ENCODE data around the gene TMEM126B. TPM values are rescaled to one million over a fixed set of nuclear protein-coding genes. Genes with fewer than 3 reads are reported as not detected.
A peak's percentile ranks its signal among the peaks of the same experiment; 100 is the strongest.
"Not testable (repeated sequence)": the region's sequence is repeated elsewhere in the genome, so short reads cannot be mapped to it uniquely, and the experiment has no call there.

The TMEM126B gene
- total and polyA plus RNA-seq, 3 experiments from 2014 or later: 48.3 to 58.1 (median 52.0) TPM

DNA sequence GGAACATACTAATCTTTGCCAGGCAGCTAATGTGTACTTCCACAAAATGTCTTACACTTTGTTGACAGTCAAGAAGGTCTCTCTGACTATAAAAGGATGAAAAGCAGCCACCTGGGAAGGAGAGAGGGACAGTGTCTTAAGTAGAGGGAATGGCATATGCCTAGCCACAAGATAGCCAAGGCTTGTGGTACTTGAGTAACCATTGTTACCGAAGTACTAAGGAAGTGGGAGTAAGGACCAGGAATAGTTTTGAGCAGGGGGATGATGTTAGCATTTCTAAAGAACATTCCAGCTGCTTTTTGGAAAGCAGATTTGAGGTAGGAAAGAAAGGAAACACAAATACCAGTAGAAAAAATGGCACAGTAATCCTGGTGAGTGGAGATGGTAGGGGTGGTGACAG, 22.7 kb downstream of the TMEM126B start:
- H3K27ac Mint-ChIP-seq: peak overlapping the region in 5 of 8 donors; percentile 1 to 83 (median 44)
- no peak for DNase-seq
- no peaks in the 10 kb centered on the region for H3K9me3 ChIP-seq (ENCODE audit: low read length)
- H3K4me1 Mint-ChIP-seq: peaks cover 29 to 59% (median 55%) of the 10 kb centered on the region in 3 donors
- H3K27me3 ChIP-seq (ENCODE audit: insufficient read depth, low read length, poor library complexity, severe bottlenecking): no peaks in the 10 kb centered on the region
- ChIA-PET POLR2A (interaction anchor here (0.6 kb wide), 3 partner anchors 22 to 204 kb away, joined by 3 read pairs; partner anchors contain the start of gene CCDC83), CTCF (no interaction called here)
- no peaks in the 10 kb centered on the region for H3K9me3 Mint-ChIP-seq
- H3K27me3 Mint-ChIP-seq: no peaks in the 10 kb centered on the region
- no peaks in the 10 kb centered on the region for H3K36me3 ChIP-seq (ENCODE audit: insufficient read depth, low read length)
- H3K4me1 ChIP-seq (ENCODE audit: insufficient read depth, low read length): peaks cover 21% of the 10 kb centered on the region
- H3K4me3 ChIP-seq (ENCODE audit: low read length): no peak overlapping the region
- no peak overlapping the region for H3K4me3 Mint-ChIP-seq
- peaks cover 0 to 37% (median 3%) of the 10 kb centered on the region in 3 donors for H3K36me3 Mint-ChIP-seq
- H3K27ac ChIP-seq (ENCODE audit: low read depth, low read length): no peak overlapping the region

DNA sequence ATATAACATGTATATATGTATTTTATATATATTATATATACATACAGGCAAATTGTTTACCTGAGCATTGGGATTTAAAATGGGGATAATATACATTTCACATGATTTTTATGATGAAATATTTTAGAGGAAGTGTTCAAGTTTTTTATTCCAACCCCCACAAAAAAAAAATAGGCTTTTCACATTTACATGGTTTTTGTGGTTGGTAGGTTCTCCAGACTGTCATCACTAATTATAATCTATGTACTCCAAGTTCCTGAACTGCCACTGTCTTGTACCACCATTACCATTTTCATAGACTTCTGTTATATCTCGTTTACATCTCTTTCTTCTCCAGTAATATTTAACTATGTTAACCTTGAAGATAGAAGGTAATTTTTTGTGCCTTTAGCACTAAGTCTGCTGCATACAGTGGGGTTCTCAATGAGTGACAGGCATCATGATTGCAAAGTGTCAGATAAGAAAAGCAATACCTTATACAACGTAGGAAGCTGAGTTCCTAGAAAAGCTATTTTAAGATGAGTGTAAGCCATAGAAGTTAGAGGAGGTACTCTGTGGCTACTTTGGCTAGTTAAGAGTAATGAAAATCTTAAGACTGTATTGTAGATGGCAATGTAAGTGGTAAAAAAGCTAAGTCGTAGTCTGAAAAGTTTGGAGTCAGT, 24.5 kb downstream of the TMEM126B start:
- H3K36me3 ChIP-seq (ENCODE audit: insufficient read depth, low read length): no peaks in the 10 kb centered on the region
- no peak overlapping the region for H3K4me3 ChIP-seq (ENCODE audit: low read length)
- Mint-ChIP-seq H3K4me3 (no peak overlapping the region), H3K27me3 (no peaks in the 10 kb centered on the region), H3K4me1 (peaks cover 30 to 60% (median 56%) of the 10 kb centered on the region in 3 donors), H3K27ac (peak overlapping the region in 4 of 8 donors; percentile 22 to 65 (median 62)), H3K9me3 (no peaks in the 10 kb centered on the region), H3K36me3 (peaks cover 0 to 48% (median 8%) of the 10 kb centered on the region in 3 donors)
- ChIA-PET POLR2A (interaction anchor here (1.6 kb wide), 1 partner anchor 11 kb away, joined by 6 read pairs; no protein-coding TSS in a partner anchor), CTCF (no interaction called here)
- DNase-seq: no peak
- peaks cover 13% of the 10 kb centered on the region for H3K4me1 ChIP-seq (ENCODE audit: insufficient read depth, low read length)
- no peaks in the 10 kb centered on the region for H3K27me3 ChIP-seq (ENCODE audit: insufficient read depth, low read length, poor library complexity, severe bottlenecking)
- no peak overlapping the region for H3K27ac ChIP-seq (ENCODE audit: low read depth, low read length)
- H3K9me3 ChIP-seq (ENCODE audit: low read length): no peaks in the 10 kb centered on the region

DNA sequence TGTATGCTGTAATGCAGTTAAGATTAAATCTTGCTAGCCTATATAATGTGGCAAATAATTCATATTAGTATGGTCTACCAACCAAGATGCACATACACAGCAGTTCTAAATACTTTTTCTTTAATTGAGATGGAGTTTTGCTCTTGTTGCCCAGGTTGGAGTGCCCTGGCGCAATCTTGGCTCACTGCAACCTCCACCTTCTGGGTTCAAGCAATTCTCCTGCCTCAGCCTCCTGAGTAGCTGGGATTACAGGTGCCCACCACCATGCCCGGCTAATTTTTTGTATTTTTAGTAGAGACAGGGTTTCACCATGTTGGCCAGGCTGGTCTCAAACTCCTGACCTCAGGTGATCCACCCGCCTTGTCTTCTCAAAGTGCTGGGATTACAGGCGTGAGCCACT, 25.9 kb downstream of the TMEM126B start:
- POLR2A ChIA-PET: not testable (repeated sequence)
- peaks cover 30 to 62% (median 59%) of the 10 kb centered on the region in 3 donors for H3K4me1 Mint-ChIP-seq

DNA sequence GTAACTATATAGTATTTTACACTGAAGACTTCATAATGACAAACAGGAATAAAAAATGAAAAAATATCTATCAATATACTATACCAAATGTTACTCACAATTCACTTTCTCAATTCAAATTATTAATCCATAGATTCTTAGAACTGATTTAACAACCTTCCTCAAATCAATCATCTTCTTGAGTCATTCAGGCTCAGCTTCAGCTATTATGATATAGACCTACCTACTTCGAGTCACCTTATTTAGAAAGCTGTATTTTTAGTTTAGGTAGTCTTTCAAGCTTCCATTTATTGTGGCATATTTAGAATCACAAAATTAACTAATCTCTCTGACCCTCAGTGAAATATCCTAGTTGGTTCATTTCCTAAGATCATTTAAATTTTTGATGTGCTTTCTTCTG, 28.4 kb downstream of the TMEM126B start:
- no peaks in the 10 kb centered on the region for H3K9me3 ChIP-seq (ENCODE audit: low read length)
- H3K36me3 Mint-ChIP-seq: peaks cover 0 to 72% (median 12%) of the 10 kb centered on the region in 3 donors
- no peaks in the 10 kb centered on the region for H3K9me3 Mint-ChIP-seq
- H3K27ac Mint-ChIP-seq: peak overlapping the region in 4 of 8 donors; percentile 7 to 73 (median 50)
- ChIA-PET CTCF (no interaction called here), POLR2A (interaction anchor here (1.2 kb wide), 1 partner anchor 9 kb away, joined by 3 read pairs; the partner anchor contains the start of gene TMEM126A)
- no peak overlapping the region for H3K4me3 ChIP-seq (ENCODE audit: low read length)
- H3K4me1 ChIP-seq (ENCODE audit: insufficient read depth, low read length): peaks cover 26% of the 10 kb centered on the region
- peaks cover 6% of the 10 kb centered on the region for H3K36me3 ChIP-seq (ENCODE audit: insufficient read depth, low read length)
- no peak for DNase-seq
- no peaks in the 10 kb centered on the region for H3K27me3 ChIP-seq (ENCODE audit: insufficient read depth, low read length, poor library complexity, severe bottlenecking)
- H3K4me3 Mint-ChIP-seq: no peak overlapping the region
- no peaks in the 10 kb centered on the region for H3K27me3 Mint-ChIP-seq
- no peak overlapping the region for H3K27ac ChIP-seq (ENCODE audit: low read depth, low read length)
- peaks cover 47 to 75% (median 70%) of the 10 kb centered on the region in 3 donors for H3K4me1 Mint-ChIP-seq

More for the DNA sequence above, 25.9 kb downstream of the TMEM126B start:
- H3K9me3 ChIP-seq (ENCODE audit: low read length); H3K27ac ChIP-seq (ENCODE audit: low read depth, low read length); H3K4me1 ChIP-seq (ENCODE audit: insufficient read depth, low read length); H3K27me3 Mint-ChIP-seq; H3K27me3 ChIP-seq (ENCODE audit: insufficient read depth, low read length, poor library complexity, severe bottlenecking); H3K4me3 ChIP-seq (ENCODE audit: low read length); H3K27ac Mint-ChIP-seq; H3K36me3 ChIP-seq (ENCODE audit: insufficient read depth, low read length); H3K9me3 Mint-ChIP-seq; DNase-seq; H3K4me3 Mint-ChIP-seq: not testable (repeated sequence)
- CTCF ChIA-PET: interaction anchor here (1.3 kb wide), 1 partner anchor 9 kb away, joined by 4 read pairs; no protein-coding TSS in a partner anchor
- peaks cover 0 to 59% (median 8%) of the 10 kb centered on the region in 3 donors for H3K36me3 Mint-ChIP-seq

DNA sequence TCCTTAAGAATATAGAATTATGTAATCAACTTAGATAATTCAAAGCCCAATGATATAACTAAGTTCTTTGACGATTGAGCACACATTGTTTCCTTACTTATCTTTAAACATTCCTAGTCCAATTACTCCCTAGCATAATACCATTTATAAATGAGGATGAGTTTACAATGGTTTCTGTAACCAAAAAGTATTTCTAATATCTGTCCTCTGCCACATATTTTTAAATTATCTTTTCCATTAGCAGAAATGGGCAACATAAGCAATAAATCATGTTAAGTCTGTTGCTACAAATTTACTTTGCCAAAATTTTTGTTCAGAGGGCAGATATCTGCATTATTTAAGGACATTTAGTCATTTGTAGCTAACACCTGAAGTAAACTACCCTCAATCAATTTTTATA, 29.8 kb downstream of the TMEM126B start:
- Mint-ChIP-seq H3K9me3 (no peaks in the 10 kb centered on the region), H3K36me3 (peaks cover 0 to 75% (median 12%) of the 10 kb centered on the region in 3 donors), H3K27ac (peak overlapping the region in 3 of 8 donors; percentile 23 to 66 (median 63)), H3K27me3 (no peaks in the 10 kb centered on the region), H3K4me3 (no peak overlapping the region), H3K4me1 (peaks cover 49 to 78% (median 73%) of the 10 kb centered on the region in 3 donors)
- ChIA-PET CTCF (no interaction called here), POLR2A (no interaction called here)
- Histone ChIP-seq H3K4me3 (ENCODE audit: low read length) (no peak overlapping the region), H3K27me3 (ENCODE audit: insufficient read depth, low read length, poor library complexity, severe bottlenecking) (no peaks in the 10 kb centered on the region), H3K4me1 (ENCODE audit: insufficient read depth, low read length) (peaks cover 37% of the 10 kb centered on the region), H3K9me3 (ENCODE audit: low read length) (no peaks in the 10 kb centered on the region), H3K36me3 (ENCODE audit: insufficient read depth, low read length) (peaks cover 11% of the 10 kb centered on the region), H3K27ac (ENCODE audit: low read depth, low read length) (no peak overlapping the region)
- no peak for DNase-seq

GRCh38 chr11:85661972-85662664, 33.7 kb downstream of the TMEM126B start:
- H3K27ac Mint-ChIP-seq: peak overlapping the region in 6 of 8 donors; percentile 46 to 98 (median 63)

GRCh38 chr11:85663080-85663752, 34.8 kb downstream of the TMEM126B start:
- ChIA-PET POLR2A (interaction anchor here (0.5 to 7.1 kb wide), 6 partner anchors 11 to 634 kb away, joined by 4 to 73 read pairs (median 10); partner anchors contain the start of genes CCDC83, DLG2, TMEM126A and TMEM126B), CTCF (interaction anchor here (0.8 to 3.5 kb wide), 9 partner anchors 9 to 162 kb away, joined by 3 to 10 read pairs (median 5); partner anchors contain the start of genes DLG2, TMEM126A and TMEM126B)
- no peaks in the 10 kb centered on the region for H3K9me3 ChIP-seq (ENCODE audit: low read length)
- DNase-seq: peak in 1 of 5 donors; percentile 35
- H3K4me3 Mint-ChIP-seq: peak overlapping the region; percentile 97 to 100 (median 99)
- no peaks in the 10 kb centered on the region for H3K27me3 ChIP-seq (ENCODE audit: insufficient read depth, low read length, poor library complexity, severe bottlenecking)
- peak overlapping the region; percentile 97 to 100 (median 100) for H3K27ac Mint-ChIP-seq
- no peaks in the 10 kb centered on the region for H3K9me3 Mint-ChIP-seq
- H3K27me3 Mint-ChIP-seq: peaks cover 0 to 3% of the 10 kb centered on the region in 2 donors
- peaks cover 52 to 67% (median 65%) of the 10 kb centered on the region in 3 donors for H3K4me1 Mint-ChIP-seq
- peaks cover 0 to 55% (median 6%) of the 10 kb centered on the region in 3 donors for H3K36me3 Mint-ChIP-seq
- peak overlapping the region; percentile 98 for H3K27ac ChIP-seq (ENCODE audit: low read depth, low read length)
- peaks cover 12% of the 10 kb centered on the region for H3K36me3 ChIP-seq (ENCODE audit: insufficient read depth, low read length)
- H3K4me1 ChIP-seq (ENCODE audit: insufficient read depth, low read length): peaks cover 45% of the 10 kb centered on the region
- H3K4me3 ChIP-seq (ENCODE audit: low read length): peak overlapping the region; percentile 92

More at GRCh38 chr11:85661972-85662664, 33.7 kb downstream of the TMEM126B start:
- Histone ChIP-seq H3K4me3 (ENCODE audit: low read length) (no peak overlapping the region), H3K27ac (ENCODE audit: low read depth, low read length) (peak overlapping the region; percentile 1), H3K27me3 (ENCODE audit: insufficient read depth, low read length, poor library complexity, severe bottlenecking) (no peaks in the 10 kb centered on the region), H3K4me1 (ENCODE audit: insufficient read depth, low read length) (peaks cover 45% of the 10 kb centered on the region), H3K9me3 (ENCODE audit: low read length) (no peaks in the 10 kb centered on the region), H3K36me3 (ENCODE audit: insufficient read depth, low read length) (peaks cover 12% of the 10 kb centered on the region)
- POLR2A ChIA-PET: interaction anchor here (7.1 kb wide), 1 partner anchor 14 kb away, joined by 73 read pairs; the partner anchor contains the start of gene TMEM126A
- no peak for DNase-seq
- Mint-ChIP-seq H3K9me3 (no peaks in the 10 kb centered on the region), H3K4me1 (peaks cover 54 to 73% (median 73%) of the 10 kb centered on the region in 3 donors), H3K36me3 (peaks cover 0 to 64% (median 6%) of the 10 kb centered on the region in 3 donors), H3K27me3 (peaks cover 0 to 3% of the 10 kb centered on the region in 2 donors), H3K4me3 (peak overlapping the region; percentile 49 to 100 (median 98))
- CTCF ChIA-PET: interaction anchor here (1.4 to 3.5 kb wide), 2 partner anchors 15 to 34 kb away, joined by 3 to 10 read pairs; partner anchors contain the start of genes DLG2, TMEM126A and TMEM126B

Data from CD8-positive, alpha-beta memory T cell (primary cell).